Neural progenitor cell (in vitro differentiated cells): ENCODE data around the gene BBS1. TPM values are rescaled to one million over a fixed set of nuclear protein-coding genes. Genes with fewer than 3 reads are reported as not detected.

Experiments
- DNase-seq: peaks from one replicate; pipeline ENCODE4 v3.0.0-alpha.2; 2016; ENCODE audit warnings: low spot score
- H2AFZ ChIP-seq: fragments of 200-600 bp; sonication (generic); replicated peaks from 2 replicates; pipeline ENCODE4 v1.6.1; 2016; ENCODE audit warnings: antibody characterized with exemption
- H3F3A ChIP-seq: fragments of 200-600 bp; sonication (generic); 2 replicates; pipeline ENCODE4 v1.6.1; 2016; ENCODE audit warnings: antibody characterized with exemption, low read depth
- H3K27ac ChIP-seq: fragments of 200-600 bp; sonication (generic); 2 replicates; pipeline ENCODE4 v1.5.1; 2016; ENCODE audit warnings: mild to moderate bottlenecking
- H3K27me3 ChIP-seq: fragments of 200-600 bp; sonication (generic); 2 replicates; pipeline ENCODE4 v1.6.1; 2016; ENCODE audit warnings: mild to moderate bottlenecking, moderate library complexity
- H3K36me3 ChIP-seq: fragments of 200-600 bp; sonication (generic); 2 replicates; pipeline ENCODE4 v1.5.1; 2016
- H3K4me1 ChIP-seq: fragments of 200-600 bp; sonication (generic); 2 replicates; pipeline ENCODE4 v1.6.1; 2016; ENCODE audit warnings: mixed run types
- H3K4me2 ChIP-seq: fragments of 200-600 bp; sonication (generic); 2 replicates; pipeline ENCODE4 v1.6.1; 2016
- H3K4me3 ChIP-seq: fragments of 200-600 bp; sonication (generic); 2 replicates; pipeline ENCODE4 v1.5.1; 2016
- H3K79me2 ChIP-seq: fragments of 200-600 bp; sonication (generic); 2 replicates; pipeline ENCODE4 v1.6.1; 2016; ENCODE audit warnings: low read depth
- H3K9ac ChIP-seq: fragments of 200-600 bp; sonication (generic); 2 replicates; pipeline ENCODE4 v1.6.1; 2016
- H3K9me3 ChIP-seq: fragments of 200-600 bp; sonication (generic); 2 replicates; pipeline ENCODE4 v1.5.1; 2016; ENCODE audit warnings: low read depth
- H4K20me1 ChIP-seq: fragments of 200-600 bp; sonication (generic); 2 replicates; pipeline ENCODE4 v1.6.1; 2016; ENCODE audit warnings: low read depth
- H3K27ac Mint-ChIP-seq: 3 replicates; pipeline ENCODE4 v1.8.0; 2021; ENCODE audit warnings: mixed read lengths
- H3K27me3 Mint-ChIP-seq: 2 replicates; pipeline ENCODE4 v1.8.0; 2022; ENCODE audit warnings: low read depth, mild to moderate bottlenecking, inconsistent platforms, moderate library complexity, mixed read lengths; ENCODE audit not compliant: insufficient read depth
- H3K36me3 Mint-ChIP-seq: 3 replicates; pipeline ENCODE4 v1.8.0; 2021; ENCODE audit warnings: mixed read lengths
- H3K4me1 Mint-ChIP-seq: 3 replicates; pipeline ENCODE4 v1.8.0; 2021; ENCODE audit warnings: mixed read lengths
- H3K4me3 Mint-ChIP-seq: 3 replicates; pipeline ENCODE4 v1.8.0; 2021; ENCODE audit warnings: mild to moderate bottlenecking, moderate library complexity, mixed read lengths
- H3K9me3 Mint-ChIP-seq: 3 replicates; pipeline ENCODE4 v1.8.0; 2020; ENCODE audit warnings: mixed read lengths
- CTCF ChIP-seq: fragments of 200-600 bp; sonication (generic); IDR thresholded peaks from 2 replicates; pipeline ENCODE4 v1.5.1; 2017; ENCODE audit warnings: antibody characterized with exemption, mild to moderate bottlenecking
- EZH2 ChIP-seq: fragments of 200-600 bp; sonication (generic); IDR thresholded peaks from 2 replicates; pipeline ENCODE4 v1.6.1; 2017; ENCODE audit warnings: antibody characterized with exemption, mild to moderate bottlenecking, moderate library complexity
- EZH2phosphoT487 ChIP-seq: fragments of 200-600 bp; sonication (generic); IDR thresholded peaks from 2 replicates; pipeline ENCODE4 v1.6.1; 2017; ENCODE audit warnings: antibody characterized with exemption
- total RNA-seq: library from RNA; depleted of rRNA; stranded (reverse); fragments of >200 nt; gene quantifications from 2 replicates; pipeline ENCODE4 v1.2.3, GENCODE V29; 2015; ENCODE audit warnings: low replicate concordance

Gene BBS1
- total RNA-seq, 1 donor from 2014 or later: 42.0 TPM

- H3K4me3 ChIP-seq: no peak overlapping the region
- no peak overlapping the region for H2AFZ ChIP-seq
- no peaks in the 10 kb centered on the region for H3K36me3 Mint-ChIP-seq
- H3K36me3 ChIP-seq: no peaks in the 10 kb centered on the region
- H3K27ac Mint-ChIP-seq: peak overlapping the region; percentile 44
- H3K79me2 ChIP-seq: no peaks in the 10 kb centered on the region
- no peak overlapping the region for H3K4me2 ChIP-seq
- peaks cover 15% of the 10 kb centered on the region for H4K20me1 ChIP-seq
- TF ChIP-seq CTCF (no peak), EZH2phosphoT487 (no peak), EZH2 (no peak)
- no peak for DNase-seq
- no peak overlapping the region for H3K9ac ChIP-seq
- peaks cover 20% of the 10 kb centered on the region for H3K4me1 ChIP-seq
- H3K9me3 Mint-ChIP-seq: no peaks in the 10 kb centered on the region
- peaks cover 28% of the 10 kb centered on the region for H3K4me1 Mint-ChIP-seq
- H3F3A ChIP-seq: peaks cover 35% of the 10 kb centered on the region
- H3K27me3 ChIP-seq: no peaks in the 10 kb centered on the region
- H3K9me3 ChIP-seq: no peaks in the 10 kb centered on the region
- H3K27me3 Mint-ChIP-seq: peaks cover 20% of the 10 kb centered on the region
- no peak overlapping the region for H3K4me3 Mint-ChIP-seq
- no peak overlapping the region for H3K27ac ChIP-seq
Measured at GRCh38 chr11:66550887-66551286, 40.5 kb downstream of the BBS1 start.

- Histone ChIP-seq H3K36me3 (no peaks in the 10 kb centered on the region), H3K4me1 (no peaks in the 10 kb centered on the region), H3K27ac (no peak overlapping the region), H3K4me3 (no peak overlapping the region), H4K20me1 (peaks cover 4% of the 10 kb centered on the region), H3F3A (peaks cover 3% of the 10 kb centered on the region), H3K9me3 (no peaks in the 10 kb centered on the region), H3K9ac (no peak overlapping the region), H3K4me2 (no peak overlapping the region), H3K79me2 (no peaks in the 10 kb centered on the region), H2AFZ (no peak overlapping the region), H3K27me3 (no peaks in the 10 kb centered on the region)
- H3K27me3 Mint-ChIP-seq: peaks cover 10% of the 10 kb centered on the region
- H3K9me3 Mint-ChIP-seq: no peaks in the 10 kb centered on the region
- H3K4me1 Mint-ChIP-seq: no peaks in the 10 kb centered on the region
- TF ChIP-seq EZH2: no peak
- TF ChIP-seq EZH2phosphoT487: no peak
- no peak for TF ChIP-seq CTCF
- H3K4me3 Mint-ChIP-seq: no peak overlapping the region
- H3K27ac Mint-ChIP-seq: no peak overlapping the region
- DNase-seq: no peak
- no peaks in the 10 kb centered on the region for H3K36me3 Mint-ChIP-seq
Measured at GRCh38 chr11:66554602-66555001, 44.2 kb downstream of the BBS1 start.

DNA sequence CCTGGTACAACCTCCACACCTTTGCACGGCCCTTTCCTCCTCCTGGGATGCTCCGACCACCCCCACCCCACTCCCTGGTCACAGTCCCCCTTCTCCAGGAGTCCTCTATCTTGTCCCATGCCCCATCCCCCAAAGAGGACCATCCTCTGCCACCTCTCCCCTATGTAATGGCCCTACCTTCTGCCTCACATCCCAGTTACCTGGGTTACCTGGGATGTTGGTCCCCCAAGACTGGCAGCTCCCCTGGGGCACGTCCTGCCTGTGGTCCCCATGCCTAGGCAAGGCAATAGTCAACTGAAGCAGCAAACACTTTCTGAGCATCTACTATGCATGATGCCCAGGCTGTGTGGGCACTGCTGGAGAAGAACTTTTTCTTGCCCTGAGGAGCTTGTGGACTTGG, 45.0 kb downstream of the BBS1 start:
- no peaks in the 10 kb centered on the region for H3K4me1 ChIP-seq
- no peaks in the 10 kb centered on the region for H3K9me3 ChIP-seq
- H3K4me3 Mint-ChIP-seq: no peak overlapping the region
- no peak overlapping the region for H3K27ac Mint-ChIP-seq
- H2AFZ ChIP-seq: no peak overlapping the region
- H3K79me2 ChIP-seq: no peaks in the 10 kb centered on the region
- peaks cover 5% of the 10 kb centered on the region for H3K27me3 Mint-ChIP-seq
- H3K27me3 ChIP-seq: no peaks in the 10 kb centered on the region
- DNase-seq: no peak
- peaks cover 1% of the 10 kb centered on the region for H3F3A ChIP-seq
- no peaks in the 10 kb centered on the region for H4K20me1 ChIP-seq
- no peaks in the 10 kb centered on the region for H3K36me3 ChIP-seq
- no peaks in the 10 kb centered on the region for H3K9me3 Mint-ChIP-seq
- no peak overlapping the region for H3K27ac ChIP-seq
- H3K4me3 ChIP-seq: no peak overlapping the region
- no peaks in the 10 kb centered on the region for H3K36me3 Mint-ChIP-seq
- H3K9ac ChIP-seq: no peak overlapping the region
- no peak overlapping the region for H3K4me2 ChIP-seq
- H3K4me1 Mint-ChIP-seq: no peaks in the 10 kb centered on the region
- TF ChIP-seq EZH2phosphoT487 (no peak), CTCF (no peak), EZH2 (no peak)
